D721Med (cell line): ENCODE data around the gene SCRN1.
A peak's percentile ranks its signal among the peaks of the same experiment; 100 is the strongest.

ENCODE experiments used
- DNase-seq: peaks from one replicate; pipeline ENCODE4 v3.0.0; 2011; ENCODE audit warnings: low spot score; ENCODE audit not compliant: insufficient read length
- FAIRE-seq: peaks from 2 replicates; lab custom pipeline; 2011; peaks lifted over from hg19 to GRCh38; lab: Jason Lieb, UNC
- CTCF ChIP-seq: IDR thresholded peaks from 2 replicates; pipeline ENCODE4 v1.5.1; 2012; ENCODE audit warnings: mild to moderate bottlenecking, control low read depth; ENCODE audit not compliant: insufficient read depth; ENCODE audit errors: missing control alignments

The SCRN1 gene

GRCh38 chr7:29948587-29948986 is 41.0 kb downstream of the SCRN1 start:
- FAIRE-seq: no peak
- DNase-seq: no peak
- no peak for TF ChIP-seq CTCF

- peak; percentile 17 for TF ChIP-seq CTCF
- no peak for DNase-seq
- no peak for FAIRE-seq
These were observed 43.0 kb downstream of the SCRN1 start for GRCh38 chr7:29946428-29947186.

- TF ChIP-seq CTCF: no peak
- DNase-seq: no peak
- FAIRE-seq: no peak
These were observed 44.3 kb downstream of the SCRN1 start for GRCh38 chr7:29945259-29945809.

- TF ChIP-seq CTCF: no peak
These were observed 49.4 kb downstream of the SCRN1 start for GRCh38 chr7:29940199-29940598.

GRCh38 chr7:29937132-29937531 is 52.5 kb downstream of the SCRN1 start:
- TF ChIP-seq CTCF: no peak
- FAIRE-seq: no peak
- no peak for DNase-seq

More at GRCh38 chr7:29940199-29940598, 49.4 kb downstream of the SCRN1 start:
- DNase-seq: no peak
- FAIRE-seq: no peak

- no peak for FAIRE-seq
- DNase-seq: no peak
- no peak for TF ChIP-seq CTCF
These were observed 54.5 kb downstream of the SCRN1 start for GRCh38 chr7:29935111-29935510.

GRCh38 chr7:29929018-29929807 is 60.4 kb downstream of the SCRN1 start:
- TF ChIP-seq CTCF: no peak
- DNase-seq: no peak

More at GRCh38 chr7:29929018-29929807, 60.4 kb downstream of the SCRN1 start:
- no peak for FAIRE-seq
